GM13977 (cell line): Measurements from ENCODE around the gene PIK3CG.
"Not testable (repeated sequence)": the region's sequence is repeated elsewhere in the genome, so short reads cannot be mapped to it uniquely, and the experiment has no call there.

Source experiments
- DNase-seq: peaks from one replicate; pipeline ENCODE4 v3.0.0; 2012; ENCODE audit warnings: low spot score
- CTCF ChIP-seq: IDR thresholded peaks from 2 replicates; pipeline ENCODE4 v1.5.1; 2012; ENCODE audit warnings: mild to moderate bottlenecking, control low read depth; ENCODE audit not compliant: insufficient read depth; ENCODE audit errors: extremely low read depth, missing control alignments
- in situ Hi-C: fragments of 300-500 bp; cut with MboI; formaldehyde crosslinking; loops from one replicate; pipeline ENCODE4 v1.12.0; 2022; ENCODE audit warnings: low sequenced_read_pairs, low pct_unique_long_range_greater_than_20kb, mixed read lengths, inconsistent platforms; ENCODE audit not compliant: unreplicated experiment

The PIK3CG gene

GRCh38 chr7:106893591-106893990, 28.5 kb downstream of the PIK3CG start:
- in situ Hi-C loops = no loop called here
- TF ChIP-seq CTCF = no peak
- DNase-seq = no peak

GRCh38 chr7:106895246-106895864, 30.3 kb downstream of the PIK3CG start:
- in situ Hi-C loops = no loop called here
- DNase-seq = no peak
- TF ChIP-seq CTCF = no peak

- in situ Hi-C loops = no loop called here
- DNase-seq = no peak
- TF ChIP-seq CTCF = no peak
These were observed 31.1 kb downstream of the PIK3CG start for GRCh38 chr7:106896231-106896630.

DNA sequence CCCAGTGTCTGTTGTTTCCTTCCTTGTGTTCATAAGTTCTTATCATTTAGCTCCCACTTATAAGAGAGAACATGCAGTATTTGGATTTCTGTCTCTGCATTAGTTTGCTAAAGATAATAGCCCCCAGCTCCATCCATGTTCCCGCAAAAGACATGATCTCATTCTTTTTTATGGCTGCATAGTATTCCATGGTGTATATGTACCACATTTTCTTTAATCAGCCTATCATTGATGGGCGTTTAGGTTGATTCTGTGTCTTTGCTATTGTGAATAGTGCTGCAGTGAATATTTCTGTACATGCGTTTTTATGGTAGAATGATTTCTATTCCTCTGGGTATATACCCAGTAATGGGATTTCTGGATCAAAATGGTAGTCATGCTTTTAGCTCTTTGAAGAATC, 32.5 kb downstream of the PIK3CG start:
- DNase-seq, in situ Hi-C loops: not testable (repeated sequence)

DNA sequence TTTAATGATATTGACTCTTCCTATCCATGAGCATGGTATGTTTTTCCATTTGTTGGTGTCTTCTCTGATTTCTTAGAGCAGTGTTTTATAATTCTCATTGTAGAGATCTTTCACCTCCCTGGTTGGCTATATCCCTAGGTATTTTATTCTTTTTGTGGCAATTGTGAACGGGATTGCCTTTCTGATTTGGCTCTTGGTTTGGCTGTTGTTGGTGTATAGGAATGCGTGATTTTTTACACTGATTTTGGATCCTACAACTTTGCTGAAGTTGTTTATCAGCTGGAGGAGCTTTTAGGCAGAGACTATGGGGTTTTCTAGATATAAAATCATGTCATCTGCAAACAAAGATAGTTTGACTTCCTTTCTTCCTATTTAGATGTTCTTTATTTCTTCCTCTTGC, 33.9 kb downstream of the PIK3CG start:
- not testable (repeated sequence) for DNase-seq

GRCh38 chr7:106901828-106902441, 36.9 kb downstream of the PIK3CG start:
- in situ Hi-C loops = no loop called here
- no peak for TF ChIP-seq CTCF
- DNase-seq = no peak

More for the DNA sequence above, 33.9 kb downstream of the PIK3CG start:
- in situ Hi-C loops = not testable (repeated sequence)

GRCh38 chr7:106905734-106906133, 40.7 kb downstream of the PIK3CG start:
- no peak for DNase-seq
- no peak for TF ChIP-seq CTCF
- in situ Hi-C loops = no loop called here
